Stimulated activated CD8-positive, alpha-beta memory T cell treated with anti-CD3 and anti-CD28 coated beads, Interleukin-7, amount 100 ng/mL, for 24 hours (primary cell): Measurements from ENCODE around the gene KPNA2.
A peak's percentile ranks its signal among the peaks of the same experiment; 100 is the strongest.
"Not testable (repeated sequence)": the region's sequence is repeated elsewhere in the genome, so short reads cannot be mapped to it uniquely, and the experiment has no call there.

Experiments
- DNase-seq: peaks from one replicate; pipeline ENCODE4 v3.0.0-alpha.2; 2020; ENCODE audit warnings: low read depth

KPNA2 gene

GRCh38 chr17:68035523-68036303, at the start of gene KPNA2:
TSS of gene KPNA2 (plus strand) at chr17:68035735. CDS start at chr17:68037133, 1,398 bp downstream.
- peak; percentile 74 for DNase-seq

- DNase-seq, result no peak
Measured at GRCh38 chr17:67990909-67991308, 44.6 kb upstream of the KPNA2 start.

DNA sequence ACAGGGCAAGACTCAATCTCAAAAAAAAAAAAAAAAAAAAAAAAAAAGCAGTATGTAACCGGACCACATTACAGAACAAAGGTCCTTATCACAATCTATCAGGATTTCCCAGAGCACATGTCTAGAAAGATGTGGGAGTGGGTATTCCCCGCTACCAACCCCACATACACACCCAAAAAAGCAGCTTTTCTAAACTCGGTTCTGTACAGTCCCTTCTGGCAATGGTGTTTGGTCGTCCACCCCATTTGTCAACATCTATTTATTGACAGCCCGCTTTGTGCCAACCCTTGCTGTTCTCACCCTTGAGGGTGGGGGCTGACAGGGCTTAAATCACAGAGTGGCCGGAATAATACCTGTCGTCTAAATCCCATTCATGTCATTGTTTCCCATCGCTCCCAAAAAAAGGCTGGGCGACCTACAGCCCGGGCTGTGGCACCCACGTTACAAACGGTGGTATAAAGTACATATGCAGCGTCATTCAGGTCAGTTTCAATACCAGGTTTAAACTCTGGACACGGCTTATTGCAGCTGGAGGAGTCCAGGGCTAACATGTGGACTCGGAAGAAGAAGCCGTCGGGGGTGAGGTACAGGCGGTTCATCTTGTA, 42.9 kb upstream of the KPNA2 start:
- DNase-seq, result no peak

DNA sequence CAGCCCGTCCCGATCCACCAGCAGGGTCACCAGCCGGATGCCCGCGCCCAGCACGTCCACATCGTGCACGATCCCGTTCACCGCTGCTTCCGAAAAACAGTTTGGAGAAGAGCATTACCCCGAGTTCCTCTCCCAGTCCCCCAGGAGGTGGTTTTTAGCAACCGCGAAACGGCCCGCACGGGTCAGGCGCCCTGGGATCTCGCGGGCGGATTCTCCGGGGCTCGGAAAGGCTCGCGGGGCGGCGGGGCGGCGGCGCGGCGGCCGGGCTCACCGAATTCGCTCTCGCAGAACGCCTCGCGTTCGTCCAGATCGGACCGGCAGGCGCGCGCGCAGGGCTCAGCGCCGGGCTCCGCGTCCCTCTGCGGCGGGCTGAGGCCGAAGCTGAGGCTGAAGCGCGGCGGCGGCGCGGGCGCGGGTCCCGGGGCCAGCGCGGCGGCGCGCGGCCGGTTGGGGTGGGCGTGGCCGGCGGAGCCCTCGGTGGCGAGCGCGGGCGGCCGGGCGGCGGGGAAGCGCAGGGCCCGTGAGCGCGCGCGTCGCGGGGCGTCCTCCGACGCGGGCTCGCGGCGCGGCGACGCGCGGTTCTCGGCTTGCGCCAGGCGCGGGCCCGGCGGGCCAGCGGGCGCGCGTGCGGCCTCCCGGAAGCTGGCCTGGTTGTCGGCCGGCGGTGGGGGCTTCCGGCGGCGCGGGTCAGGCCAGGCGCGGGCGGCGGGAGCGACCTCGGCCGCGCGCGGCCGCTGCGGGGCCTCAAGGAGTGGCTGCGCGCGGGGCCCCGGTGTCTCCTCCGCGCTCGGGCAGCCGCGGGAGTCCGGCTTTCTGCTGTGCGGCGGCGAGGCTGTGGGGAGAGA, 42.2 kb upstream of the KPNA2 start:
- DNase-seq, result peak; percentile 41

DNA sequence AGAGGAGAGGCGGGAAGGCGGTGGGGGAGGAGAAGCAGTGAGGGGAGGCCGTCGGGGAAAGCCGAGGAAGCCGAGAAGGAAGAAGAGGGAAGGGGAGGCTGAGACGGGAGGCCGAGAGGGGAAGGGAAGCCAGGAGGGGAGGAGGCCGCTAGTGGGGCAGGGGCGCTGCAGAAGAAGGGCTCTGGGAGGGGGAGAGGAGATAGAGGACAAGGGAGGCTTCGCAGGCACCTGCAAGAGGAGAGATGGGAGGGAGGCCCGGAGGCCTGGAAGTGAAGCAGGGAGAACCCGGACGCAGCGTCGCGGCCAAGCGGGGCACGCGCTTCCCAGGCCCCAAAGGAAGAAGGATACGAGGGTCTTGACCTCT, 41.6 kb upstream of the KPNA2 start:
- no peak for DNase-seq

GRCh38 chr17:67994817-67995569, 40.5 kb upstream of the KPNA2 start:
- no peak for DNase-seq

DNA sequence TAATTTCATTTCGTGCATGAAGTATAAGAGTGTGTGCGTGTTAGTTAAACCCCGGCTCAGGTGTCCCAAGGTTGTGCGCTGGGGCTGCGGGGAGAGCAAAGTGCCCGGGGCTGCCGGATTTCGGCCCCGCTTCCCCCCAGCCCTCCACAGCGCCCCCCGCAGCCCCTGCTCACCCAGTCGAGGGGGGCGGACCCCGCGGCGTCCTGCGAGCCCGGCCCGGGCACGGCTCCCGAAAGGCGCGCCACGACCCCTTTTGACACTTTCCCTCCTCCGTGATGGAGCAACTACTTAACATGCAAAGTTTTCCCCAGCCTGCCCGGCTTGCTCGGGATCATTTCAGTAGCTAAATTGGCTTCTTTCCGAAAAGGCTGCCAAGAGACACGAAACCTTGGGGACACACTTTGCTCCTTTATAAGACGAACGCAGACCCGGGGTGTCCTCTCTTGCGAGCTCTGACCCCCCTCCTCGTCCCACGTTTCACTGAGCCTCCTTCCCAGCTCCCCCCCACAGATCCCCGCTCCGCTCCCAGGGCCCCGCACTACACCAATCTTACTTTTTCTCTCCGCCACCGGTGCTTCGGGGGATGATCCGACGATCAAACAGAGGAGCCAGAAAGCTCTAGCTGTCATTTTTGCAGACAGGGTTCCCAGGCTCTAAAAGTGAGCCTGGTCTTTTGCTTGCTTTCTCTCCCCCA, 39.8 kb upstream of the KPNA2 start:
- no peak for DNase-seq

GRCh38 chr17:67996301-67997171, 39.0 kb upstream of the KPNA2 start, which contains the start of gene C17orf58:
TSS of gene C17orf58 (minus strand) at chr17:67996469. CDS start at chr17:67996198, 271 bp downstream.
- DNase-seq, result not testable (repeated sequence)

DNA sequence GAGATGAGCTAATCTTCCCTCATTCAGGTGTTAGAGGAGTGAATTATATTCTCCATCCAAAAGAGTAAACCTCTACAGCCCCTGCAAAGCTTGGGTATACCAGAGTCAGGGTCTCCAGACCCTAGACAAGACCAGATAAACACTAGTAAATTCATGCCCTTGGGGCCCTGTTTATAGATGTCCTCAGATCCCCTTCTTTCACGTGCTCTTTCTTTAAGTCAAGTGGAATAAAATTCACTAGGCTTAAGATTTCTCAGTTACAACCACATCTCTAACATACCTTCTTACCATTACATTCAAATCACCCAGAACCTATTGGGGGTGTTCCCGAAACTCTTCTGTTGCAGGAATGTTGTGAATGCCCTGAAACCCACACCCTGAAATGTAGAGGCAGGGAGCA, 37.1 kb upstream of the KPNA2 start:
- no peak for DNase-seq

GRCh38 chr17:67999291-67999911, 36.1 kb upstream of the KPNA2 start:
- DNase-seq, result no peak

- DNase-seq, result no peak
Measured at GRCh38 chr17:68004201-68004600, 31.3 kb upstream of the KPNA2 start.

DNA sequence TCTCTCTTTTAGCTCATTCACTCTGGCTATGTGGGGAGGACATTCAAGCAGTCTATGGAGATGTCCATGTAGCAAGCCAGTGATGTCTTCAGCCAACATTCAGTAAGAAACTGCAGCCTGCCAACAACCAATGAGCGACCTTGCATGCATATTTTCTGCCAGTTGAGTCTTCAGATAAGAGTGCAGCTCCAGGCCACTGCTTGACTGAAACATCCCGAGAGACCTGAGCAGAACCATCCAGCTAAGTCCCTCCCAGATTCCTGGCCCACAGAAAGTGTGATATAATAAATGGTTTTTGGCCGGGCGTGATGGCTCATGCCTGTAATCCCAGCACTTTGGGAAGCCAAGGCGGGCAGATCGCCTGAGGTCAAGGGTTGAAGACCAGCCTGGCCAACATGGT, 28.7 kb upstream of the KPNA2 start:
- no peak for DNase-seq

GRCh38 chr17:68011199-68011665, 24.3 kb upstream of the KPNA2 start:
- DNase-seq, result peak; percentile 50

- no peak for DNase-seq
Measured at GRCh38 chr17:68013385-68013784, 22.1 kb upstream of the KPNA2 start.

GRCh38 chr17:68015081-68015723, 20.3 kb upstream of the KPNA2 start:
- no peak for DNase-seq

GRCh38 chr17:68016838-68017237, 18.7 kb upstream of the KPNA2 start:
- DNase-seq, result no peak

DNA sequence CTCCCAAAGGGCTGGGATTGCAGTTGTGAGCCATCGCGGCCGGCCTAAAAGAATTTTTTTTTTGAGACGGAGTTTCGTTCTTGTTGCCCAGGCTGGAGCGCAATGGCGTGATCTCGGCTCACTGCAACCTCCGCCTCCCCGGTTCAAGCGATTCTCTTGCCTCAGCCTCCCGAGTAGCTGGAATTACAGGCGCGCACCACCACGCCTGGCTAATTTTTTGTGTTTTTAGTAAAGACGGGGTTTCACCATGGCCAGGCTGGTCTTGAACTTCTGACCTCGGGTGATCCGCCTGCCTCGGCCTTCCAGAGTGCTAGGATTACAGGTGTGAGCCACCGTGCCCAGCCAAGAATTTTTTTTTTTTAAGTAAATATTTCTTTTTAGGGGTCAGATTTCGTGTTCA, 17.0 kb upstream of the KPNA2 start:
- DNase-seq, result not testable (repeated sequence)

DNA sequence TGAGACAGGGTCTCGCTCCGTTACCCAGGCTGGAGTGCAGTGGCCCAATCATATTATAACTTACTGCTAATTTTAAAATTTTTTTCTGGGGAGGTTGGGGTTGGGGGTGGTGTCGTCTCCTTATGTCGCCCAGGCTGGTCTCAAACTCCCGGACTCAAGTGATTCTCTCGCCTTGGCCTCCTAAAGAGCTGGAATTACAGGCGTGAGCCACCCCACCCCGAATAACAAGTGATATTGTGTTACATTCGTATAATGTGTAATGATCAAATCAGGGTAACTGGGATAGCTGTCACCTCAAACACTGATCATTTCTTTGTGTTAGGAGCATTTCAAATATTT, 16.2 kb upstream of the KPNA2 start:
- no peak for DNase-seq

DNA sequence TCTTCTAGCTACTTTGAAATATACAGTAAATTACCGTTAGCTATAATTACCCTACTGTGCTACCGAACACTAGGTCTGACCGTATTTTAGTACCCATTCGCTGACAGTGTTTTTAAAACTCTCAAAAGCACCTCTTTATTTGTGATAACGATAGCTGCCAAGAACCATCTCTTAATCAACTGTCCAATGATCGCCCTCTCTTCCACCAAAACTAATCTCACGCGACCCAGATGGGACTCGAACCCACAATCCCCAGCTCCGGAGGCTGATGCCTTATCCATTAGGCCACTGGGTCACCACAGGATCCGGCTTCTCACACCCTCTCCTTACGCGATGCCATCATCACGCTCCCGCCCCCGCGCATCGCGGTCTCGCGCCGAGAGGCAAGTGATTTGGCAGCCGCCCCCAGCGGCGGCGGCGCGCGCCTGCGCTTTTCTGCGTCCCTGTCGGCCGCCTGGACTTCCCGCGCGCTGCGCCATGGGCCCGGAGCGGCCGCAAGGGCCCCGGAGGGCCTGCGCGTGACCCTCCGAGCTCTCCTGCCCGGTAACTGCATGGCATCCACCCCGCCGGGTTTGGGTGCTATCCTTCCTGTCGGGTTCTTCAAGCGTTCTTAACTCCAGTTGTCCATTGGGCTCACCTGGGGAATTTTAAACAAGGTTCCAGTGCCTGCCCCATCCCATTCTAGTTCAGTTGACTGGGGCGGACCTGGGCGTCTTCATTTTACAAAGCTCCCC, 15.7 kb upstream of the KPNA2 start:
- peak; percentile 100 for DNase-seq
